ENCODE measurements around the gene TNRC6C. TPM values are rescaled to one million over a fixed set of nuclear protein-coding genes. Genes with fewer than 3 reads are reported as not detected.

TNRC6C gene
- total and polyA plus RNA-seq, 5 donors = 8.6 to 32.8 (median 24.4) TPM

DNA sequence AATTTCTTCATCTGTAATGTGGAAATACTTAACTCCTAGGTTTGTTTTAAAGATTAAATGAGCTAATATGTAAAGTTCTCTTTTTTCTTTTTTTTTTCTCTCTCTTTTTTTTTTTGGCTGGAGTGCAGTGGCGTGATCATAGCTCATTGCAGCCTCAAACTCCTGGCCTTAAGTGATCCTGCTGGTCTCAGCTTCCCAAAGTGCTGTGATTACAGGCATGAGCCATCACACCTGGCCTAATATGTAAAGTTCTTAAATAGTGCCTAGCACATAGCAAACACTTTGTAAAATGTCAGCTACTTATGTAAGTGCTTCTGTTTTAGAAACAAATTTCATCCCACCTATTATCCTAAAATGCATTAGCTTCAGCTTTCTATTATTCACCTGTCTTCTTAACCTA, 130.0 kb downstream of the TNRC6C start:
- Histone ChIP-seq H3K27ac (ENCODE audit: low read length) (no peak overlapping the region), H3K9me3 (ENCODE audit: control insufficient read depth, low read length) (no peaks in the 10 kb centered on the region), H3K4me3 (ENCODE audit: low read length) (no peak overlapping the region), H3K4me1 (ENCODE audit: control insufficient read depth, insufficient read depth, low read length) (peaks cover 2% of the 10 kb centered on the region), H3K27me3 (ENCODE audit: control insufficient read depth, insufficient read depth) (no peaks in the 10 kb centered on the region)
- intact Hi-C loops (cut with DNase I) = no loop called here
- ATAC-seq = no peak
- DNase-seq = no peak
- 88% methylated on average over 1 of the region's 1 CpG for WGBS

GRCh38 chr17:78089576-78090281, 131.2 kb downstream of the TNRC6C start:
- Histone ChIP-seq H3K4me3 (ENCODE audit: low read length) (no peak overlapping the region), H3K9me3 (ENCODE audit: control insufficient read depth, low read length) (no peaks in the 10 kb centered on the region), H3K4me1 (ENCODE audit: control insufficient read depth, insufficient read depth, low read length) (peaks cover 2% of the 10 kb centered on the region), H3K27ac (ENCODE audit: low read length) (peak overlapping the region; percentile 48), H3K27me3 (ENCODE audit: control insufficient read depth, insufficient read depth) (no peaks in the 10 kb centered on the region)
- WGBS = 72% methylated on average over 7 of the region's 7 CpGs
- DNase-seq (no peak), ATAC-seq (peak in 1 of 2 donors; percentile 34)
- intact Hi-C loops (cut with DNase I) = loop anchor here in 1 of 4 donors (10.0 kb wide), 1 partner anchor 65 kb away; no protein-coding TSS in a partner anchor

DNA sequence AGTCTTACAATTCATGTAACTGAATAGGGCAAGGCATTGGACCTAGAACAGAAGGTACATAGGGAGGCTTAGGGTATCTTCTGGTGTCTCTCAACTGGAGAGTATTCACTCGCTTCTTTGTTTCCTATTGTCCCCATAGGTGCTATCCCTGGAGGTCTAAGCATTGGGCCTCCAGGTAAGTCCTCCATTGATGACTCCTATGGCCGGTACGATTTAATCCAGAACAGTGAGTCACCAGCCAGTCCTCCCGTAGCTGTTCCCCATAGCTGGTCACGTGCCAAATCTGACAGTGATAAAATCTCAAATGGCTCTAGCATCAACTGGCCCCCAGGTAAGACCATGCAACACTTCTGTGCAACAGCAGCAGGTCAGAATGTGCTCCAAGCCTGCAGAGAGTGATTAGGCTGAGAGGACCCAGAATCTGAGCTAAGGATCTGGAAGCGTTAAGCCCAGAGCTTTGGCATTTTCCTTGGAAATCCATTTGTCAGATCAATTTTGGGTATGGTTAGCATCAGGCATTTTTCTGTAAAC, 134.4 kb downstream of the TNRC6C start:
- Histone ChIP-seq H3K9me3 (ENCODE audit: control insufficient read depth, low read length) (no peaks in the 10 kb centered on the region), H3K4me3 (ENCODE audit: low read length) (no peak overlapping the region), H3K27ac (ENCODE audit: low read length) (no peak overlapping the region), H3K4me1 (ENCODE audit: control insufficient read depth, insufficient read depth, low read length) (peaks cover 2% of the 10 kb centered on the region), H3K27me3 (ENCODE audit: control insufficient read depth, insufficient read depth) (no peaks in the 10 kb centered on the region)
- intact Hi-C loops (cut with DNase I) = loop anchor here in 1 of 4 donors (10.0 kb wide), 1 partner anchor 68 kb away; no protein-coding TSS in a partner anchor
- DNase-seq = no peak
- WGBS = 82% methylated on average over 6 of the region's 6 CpGs
- ATAC-seq = no peak

DNA sequence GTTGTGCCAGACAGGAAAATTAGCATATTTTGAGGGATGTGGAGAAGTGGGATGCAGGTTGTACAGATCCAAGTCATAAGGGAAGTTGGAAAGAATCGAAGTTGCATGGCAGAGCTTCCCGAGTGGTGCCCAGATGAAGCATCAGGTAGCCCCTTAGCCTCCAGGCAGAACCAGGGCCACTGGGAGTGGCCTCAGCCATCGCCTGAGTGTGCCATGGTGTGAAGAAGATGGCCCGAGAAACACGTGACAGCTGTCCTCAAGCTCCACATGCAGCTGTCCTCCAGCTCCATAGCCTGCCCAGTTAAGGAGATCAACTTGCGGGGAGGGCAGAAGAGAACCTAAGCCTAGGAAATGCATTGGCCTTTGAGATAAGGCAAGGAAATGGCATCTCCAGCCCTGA, 136.5 kb downstream of the TNRC6C start:
- Histone ChIP-seq H3K9me3 (ENCODE audit: control insufficient read depth, low read length) (no peaks in the 10 kb centered on the region), H3K4me1 (ENCODE audit: control insufficient read depth, insufficient read depth, low read length) (no peaks in the 10 kb centered on the region), H3K27me3 (ENCODE audit: control insufficient read depth, insufficient read depth) (no peaks in the 10 kb centered on the region), H3K4me3 (ENCODE audit: low read length) (no peak overlapping the region), H3K27ac (ENCODE audit: low read length) (no peak overlapping the region)
- WGBS = 92% methylated on average over 6 of the region's 6 CpGs
- no peak for DNase-seq
- intact Hi-C loops (cut with DNase I) = loop anchor here in 1 of 4 donors (10.0 kb wide), 1 partner anchor 70 kb away; no protein-coding TSS in a partner anchor
- ATAC-seq = no peak

DNA sequence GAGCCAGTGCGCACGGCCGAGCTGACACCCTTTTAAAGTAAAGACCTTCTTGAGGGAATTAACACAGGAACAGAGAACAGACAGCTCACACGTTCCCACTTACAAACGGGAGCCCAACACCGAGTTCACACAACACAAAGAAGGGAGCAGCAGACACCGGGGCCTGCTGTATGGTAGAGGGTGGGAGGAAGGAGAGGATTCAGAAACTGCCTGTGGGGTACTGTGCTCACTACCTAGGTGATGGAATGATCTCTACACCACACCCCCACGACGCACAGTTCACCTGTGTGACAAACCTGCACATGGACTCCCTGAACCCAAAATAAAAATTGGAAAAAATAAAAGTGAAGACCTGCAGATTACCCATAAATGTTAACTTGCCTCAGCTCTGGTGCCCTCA, 137.6 kb downstream of the TNRC6C start:
- DNase-seq = peak in 1 of 3 donors; percentile 27
- intact Hi-C loops (cut with DNase I) = loop anchor here in 1 of 4 donors (10.0 kb wide), 1 partner anchor 71 kb away; no protein-coding TSS in a partner anchor
- H3K27me3 ChIP-seq (ENCODE audit: control insufficient read depth, insufficient read depth) = no peaks in the 10 kb centered on the region
- H3K27ac ChIP-seq (ENCODE audit: low read length) = no peak overlapping the region
- H3K9me3 ChIP-seq (ENCODE audit: control insufficient read depth, low read length) = no peaks in the 10 kb centered on the region
- no peak for ATAC-seq
- no peaks in the 10 kb centered on the region for H3K4me1 ChIP-seq (ENCODE audit: control insufficient read depth, insufficient read depth, low read length)
- WGBS = 87% methylated on average over 9 of the region's 9 CpGs
- H3K4me3 ChIP-seq (ENCODE audit: low read length) = no peak overlapping the region

- ATAC-seq (no peak), DNase-seq (no peak)
- Histone ChIP-seq H3K9me3 (ENCODE audit: control insufficient read depth, low read length) (no peaks in the 10 kb centered on the region), H3K4me3 (ENCODE audit: low read length) (no peak overlapping the region), H3K27me3 (ENCODE audit: control insufficient read depth, insufficient read depth) (no peaks in the 10 kb centered on the region), H3K27ac (ENCODE audit: low read length) (no peak overlapping the region), H3K4me1 (ENCODE audit: control insufficient read depth, insufficient read depth, low read length) (no peaks in the 10 kb centered on the region)
- WGBS = 80% methylated on average over 5 of the region's 5 CpGs
- intact Hi-C loops (cut with DNase I) = no loop called here
These were observed 142.6 kb downstream of the TNRC6C start for GRCh38 chr17:78101112-78101511.

DNA sequence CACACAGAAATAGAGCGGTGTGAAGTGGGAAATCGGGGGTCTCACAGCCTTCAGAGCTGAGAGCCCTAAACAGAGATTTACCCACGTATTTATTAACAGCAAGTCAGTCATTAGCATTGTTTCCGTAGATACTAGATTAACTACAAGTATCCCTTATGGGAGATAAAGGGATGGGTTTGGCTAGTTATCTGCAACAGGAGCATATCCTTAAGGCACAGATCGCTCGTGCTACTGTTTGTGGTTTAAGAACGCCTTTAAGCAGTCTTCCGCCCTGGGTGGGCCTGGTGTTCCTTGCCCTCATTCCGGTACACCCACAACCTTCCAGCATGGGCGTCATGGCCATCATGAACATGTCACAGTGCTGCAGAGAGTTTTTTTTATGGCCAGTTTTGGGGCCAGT, 143.0 kb downstream of the TNRC6C start:
- H3K4me3 ChIP-seq (ENCODE audit: low read length) = no peak overlapping the region
- H3K27ac ChIP-seq (ENCODE audit: low read length) = no peak overlapping the region
- H3K4me1 ChIP-seq (ENCODE audit: control insufficient read depth, insufficient read depth, low read length) = no peaks in the 10 kb centered on the region
- no peaks in the 10 kb centered on the region for H3K27me3 ChIP-seq (ENCODE audit: control insufficient read depth, insufficient read depth)
- DNase-seq (no peak), ATAC-seq (no peak)
- WGBS = 95% methylated on average over 10 of the region's 10 CpGs
- intact Hi-C loops (cut with DNase I) = no loop called here
- no peaks in the 10 kb centered on the region for H3K9me3 ChIP-seq (ENCODE audit: control insufficient read depth, low read length)

GRCh38 chr17:78103311-78103710, 144.8 kb downstream of the TNRC6C start:
- intact Hi-C loops (cut with DNase I) = no loop called here
- no peaks in the 10 kb centered on the region for H3K9me3 ChIP-seq (ENCODE audit: control insufficient read depth, low read length)
- peak in 1 of 3 donors; percentile 11 for DNase-seq
- H3K4me1 ChIP-seq (ENCODE audit: control insufficient read depth, insufficient read depth, low read length) = no peaks in the 10 kb centered on the region
- H3K27ac ChIP-seq (ENCODE audit: low read length) = no peak overlapping the region
- 63% methylated on average over 4 of the region's 4 CpGs for WGBS
- no peak for ATAC-seq
- H3K27me3 ChIP-seq (ENCODE audit: control insufficient read depth, insufficient read depth) = no peaks in the 10 kb centered on the region
- no peak overlapping the region for H3K4me3 ChIP-seq (ENCODE audit: low read length)

- H3K4me3 ChIP-seq (ENCODE audit: low read length) = no peak overlapping the region
- 95% methylated on average over 28 of the region's 28 CpGs for WGBS
- intact Hi-C loops (cut with DNase I) = no loop called here
- no peaks in the 10 kb centered on the region for H3K27me3 ChIP-seq (ENCODE audit: control insufficient read depth, insufficient read depth)
- ATAC-seq (peak; percentile 24 to 27), DNase-seq (peak in 1 of 3 donors; percentile 36)
- H3K9me3 ChIP-seq (ENCODE audit: control insufficient read depth, low read length) = no peaks in the 10 kb centered on the region
- no peaks in the 10 kb centered on the region for H3K4me1 ChIP-seq (ENCODE audit: control insufficient read depth, insufficient read depth, low read length)
- H3K27ac ChIP-seq (ENCODE audit: low read length) = no peak overlapping the region
These were observed 146.0 kb downstream of the TNRC6C start for GRCh38 chr17:78104540-78104941.

DNA sequence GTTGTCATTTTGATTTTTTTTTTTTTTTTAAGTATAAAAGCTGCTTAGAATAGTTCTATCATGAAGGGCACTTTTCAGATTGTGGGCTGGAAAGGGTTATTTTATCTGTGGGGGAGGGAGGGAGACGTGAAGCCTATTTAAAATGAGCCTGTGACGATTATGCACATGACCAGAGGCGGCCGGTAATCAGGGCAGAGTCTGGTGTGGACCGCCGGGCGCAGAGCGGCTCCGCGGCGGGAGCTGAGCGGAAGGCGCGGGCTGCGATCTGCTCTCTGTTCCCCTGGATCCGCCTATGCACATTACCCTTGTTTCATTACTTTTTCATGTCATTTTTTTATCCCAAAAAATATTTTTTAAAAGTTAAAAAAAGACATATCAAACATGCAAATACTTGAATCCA, 146.6 kb downstream of the TNRC6C start:
- H3K27ac ChIP-seq (ENCODE audit: low read length) = no peak overlapping the region

DNA sequence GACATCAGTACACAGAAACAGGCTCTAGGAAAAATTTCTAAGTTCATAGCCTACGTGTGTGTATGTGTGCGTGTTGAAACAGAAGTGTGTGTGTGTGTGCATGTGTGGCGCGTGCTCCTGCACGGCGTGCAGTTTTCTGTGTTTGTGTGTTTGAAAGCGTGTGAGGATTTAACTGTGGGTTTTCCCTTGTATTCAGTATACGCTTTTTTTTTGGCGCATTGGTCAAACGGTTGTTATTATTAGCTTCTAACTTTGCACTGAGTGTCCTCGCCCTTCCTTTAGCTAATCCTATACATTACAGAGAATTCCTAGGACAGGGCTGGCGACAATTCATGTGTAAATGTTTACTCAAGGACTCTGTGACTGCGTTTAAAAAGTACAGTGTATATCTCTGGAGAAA, 147.0 kb downstream of the TNRC6C start:
- no peaks in the 10 kb centered on the region for H3K27me3 ChIP-seq (ENCODE audit: control insufficient read depth, insufficient read depth)
- 78% methylated on average over 13 of the region's 13 CpGs for WGBS
- no peaks in the 10 kb centered on the region for H3K4me1 ChIP-seq (ENCODE audit: control insufficient read depth, insufficient read depth, low read length)
- no peaks in the 10 kb centered on the region for H3K9me3 ChIP-seq (ENCODE audit: control insufficient read depth, low read length)
- H3K27ac ChIP-seq (ENCODE audit: low read length) = no peak overlapping the region
- ATAC-seq (no peak), DNase-seq (no peak)
- intact Hi-C loops (cut with DNase I) = loop anchor here in 1 of 4 donors (5.0 kb wide), 1 partner anchor 77 kb away; no protein-coding TSS in a partner anchor
- H3K4me3 ChIP-seq (ENCODE audit: low read length) = no peak overlapping the region

More for the DNA sequence above, 146.6 kb downstream of the TNRC6C start:
- no peaks in the 10 kb centered on the region for H3K27me3 ChIP-seq (ENCODE audit: control insufficient read depth, insufficient read depth)
- H3K9me3 ChIP-seq (ENCODE audit: control insufficient read depth, low read length) = no peaks in the 10 kb centered on the region
- DNase-seq (no peak), ATAC-seq (no peak)
- H3K4me1 ChIP-seq (ENCODE audit: control insufficient read depth, insufficient read depth, low read length) = no peaks in the 10 kb centered on the region
- H3K4me3 ChIP-seq (ENCODE audit: low read length) = no peak overlapping the region
- intact Hi-C loops (cut with DNase I) = loop anchor here in 1 of 4 donors (5.0 kb wide), 1 partner anchor 77 kb away; no protein-coding TSS in a partner anchor
- 84% methylated on average over 16 of the region's 16 CpGs for WGBS

All from right cardiac atrium (tissue), 5 donors.